Measurements from ENCODE around the gene S100A12.

S100A12 gene

DNA sequence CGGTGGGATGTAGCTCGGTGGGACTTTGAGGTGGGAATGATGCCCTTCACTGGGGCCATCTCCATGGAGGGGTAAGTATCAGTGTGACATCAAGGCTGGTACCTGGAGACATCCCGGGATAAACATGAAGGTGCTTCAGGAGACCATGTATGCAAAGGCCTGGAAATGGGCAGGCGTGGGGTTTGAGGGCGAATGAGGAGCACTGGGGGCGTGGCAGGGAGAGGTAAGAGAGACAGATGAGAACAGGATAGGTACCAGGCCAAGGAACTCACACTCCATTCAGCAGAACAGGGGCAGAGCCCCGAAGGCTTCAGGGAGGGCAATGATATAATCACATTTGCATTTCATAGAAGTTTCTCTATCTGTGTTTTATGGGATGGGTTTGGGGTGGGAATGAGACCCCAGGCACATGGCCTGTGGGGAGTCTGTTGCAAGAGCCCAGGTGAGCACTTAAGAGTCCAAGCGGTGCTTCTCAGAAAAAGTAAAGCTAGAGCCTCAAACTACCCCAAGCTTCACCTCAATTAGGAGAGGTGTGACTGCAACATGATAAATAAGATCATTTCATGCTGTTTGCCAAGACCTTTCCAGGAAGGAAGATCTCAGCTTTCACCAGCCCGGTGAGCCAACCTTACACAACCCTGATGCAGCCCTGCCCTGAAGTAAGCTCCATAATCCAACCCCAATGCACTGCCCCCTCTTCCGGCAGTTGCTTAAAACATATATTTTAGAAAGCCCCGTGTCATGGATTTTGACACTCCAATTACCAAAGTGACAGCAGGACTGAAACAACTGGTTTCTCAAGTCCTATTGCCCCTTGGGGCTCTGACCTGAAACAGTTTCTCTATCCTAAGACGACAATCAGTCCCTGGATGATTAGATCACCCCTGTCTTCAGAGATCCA, 10.4 kb downstream of the S100A12 start:
- Histone ChIP-seq H3K36me3 (ENCODE audit: insufficient read depth, insufficient read length, low read length) (no peaks in the 10 kb centered on the region), H3K9ac (ENCODE audit: insufficient read length, low read depth) (no peak overlapping the region), H3K4me3 (ENCODE audit: insufficient read length, low read depth) (no peak overlapping the region), H3K27me3 (ENCODE audit: insufficient read depth, insufficient read length) (no peaks in the 10 kb centered on the region), H3K9me3 (ENCODE audit: insufficient read depth, low read length) (no peaks in the 10 kb centered on the region), H3K4me1 (ENCODE audit: insufficient read depth, insufficient read length) (no peaks in the 10 kb centered on the region)
- no peak for DNase-seq (ENCODE audit: low read depth, low spot score)
- TF ChIP-seq ZNF274 (IDR thresholded peaks at IDR 0.05; ENCODE audit: low read depth, low read length), result no peak
- TF ChIP-seq YY1 (IDR thresholded peaks at IDR 0.05; ENCODE audit: insufficient read depth, insufficient read length), result no peak

DNA sequence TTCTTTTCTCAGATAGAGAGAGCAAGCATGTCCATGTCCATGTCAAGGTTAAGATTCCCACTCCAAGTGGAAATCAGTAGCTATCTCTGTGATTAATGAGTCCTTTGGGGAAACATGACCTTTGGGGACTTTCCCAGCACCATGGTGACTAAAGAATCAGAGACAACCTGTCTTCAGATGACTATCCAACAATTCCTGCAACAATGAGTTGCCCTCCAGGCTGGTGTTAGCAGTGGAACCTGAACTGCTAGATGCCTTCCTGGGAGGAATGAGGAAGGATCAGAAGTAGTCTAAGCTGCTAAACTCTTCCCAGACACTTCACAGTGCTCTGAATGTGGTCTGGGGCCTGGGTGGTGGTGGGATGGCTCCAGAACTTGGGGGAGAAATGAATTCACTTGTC, 11.3 kb downstream of the S100A12 start:
- no peak for DNase-seq (ENCODE audit: low read depth, low spot score)
- Histone ChIP-seq H3K36me3 (ENCODE audit: insufficient read depth, insufficient read length, low read length) (no peaks in the 10 kb centered on the region), H3K9me3 (ENCODE audit: insufficient read depth, low read length) (no peaks in the 10 kb centered on the region), H3K4me3 (ENCODE audit: insufficient read length, low read depth) (no peak overlapping the region), H3K27me3 (ENCODE audit: insufficient read depth, insufficient read length) (no peaks in the 10 kb centered on the region), H3K4me1 (ENCODE audit: insufficient read depth, insufficient read length) (no peaks in the 10 kb centered on the region), H3K9ac (ENCODE audit: insufficient read length, low read depth) (no peak overlapping the region)
- TF ChIP-seq YY1 (IDR thresholded peaks at IDR 0.05; ENCODE audit: insufficient read depth, insufficient read length) (no peak), SUZ12 (IDR thresholded peaks at IDR 0.05; ENCODE audit: extremely low read depth, insufficient read depth, insufficient read length) (no peak), ZNF274 (IDR thresholded peaks at IDR 0.05; ENCODE audit: low read depth, low read length) (no peak)

GRCh38 chr1:153363641-153364040, 11.8 kb downstream of the S100A12 start:
- no peak for DNase-seq (ENCODE audit: low read depth, low spot score)
- TF ChIP-seq ZNF274 (IDR thresholded peaks at IDR 0.05; ENCODE audit: low read depth, low read length) (no peak), SUZ12 (IDR thresholded peaks at IDR 0.05; ENCODE audit: extremely low read depth, insufficient read depth, insufficient read length) (no peak), YY1 (IDR thresholded peaks at IDR 0.05; ENCODE audit: insufficient read depth, insufficient read length) (no peak)
- no peak overlapping the region for H3K4me3 ChIP-seq (ENCODE audit: insufficient read length, low read depth)
- H3K9ac ChIP-seq (ENCODE audit: insufficient read length, low read depth), result no peak overlapping the region
- H3K4me1 ChIP-seq (ENCODE audit: insufficient read depth, insufficient read length), result no peaks in the 10 kb centered on the region
- no peaks in the 10 kb centered on the region for H3K36me3 ChIP-seq (ENCODE audit: insufficient read depth, insufficient read length, low read length)
- no peaks in the 10 kb centered on the region for H3K9me3 ChIP-seq (ENCODE audit: insufficient read depth, low read length)
- H3K27me3 ChIP-seq (ENCODE audit: insufficient read depth, insufficient read length), result no peaks in the 10 kb centered on the region

DNA sequence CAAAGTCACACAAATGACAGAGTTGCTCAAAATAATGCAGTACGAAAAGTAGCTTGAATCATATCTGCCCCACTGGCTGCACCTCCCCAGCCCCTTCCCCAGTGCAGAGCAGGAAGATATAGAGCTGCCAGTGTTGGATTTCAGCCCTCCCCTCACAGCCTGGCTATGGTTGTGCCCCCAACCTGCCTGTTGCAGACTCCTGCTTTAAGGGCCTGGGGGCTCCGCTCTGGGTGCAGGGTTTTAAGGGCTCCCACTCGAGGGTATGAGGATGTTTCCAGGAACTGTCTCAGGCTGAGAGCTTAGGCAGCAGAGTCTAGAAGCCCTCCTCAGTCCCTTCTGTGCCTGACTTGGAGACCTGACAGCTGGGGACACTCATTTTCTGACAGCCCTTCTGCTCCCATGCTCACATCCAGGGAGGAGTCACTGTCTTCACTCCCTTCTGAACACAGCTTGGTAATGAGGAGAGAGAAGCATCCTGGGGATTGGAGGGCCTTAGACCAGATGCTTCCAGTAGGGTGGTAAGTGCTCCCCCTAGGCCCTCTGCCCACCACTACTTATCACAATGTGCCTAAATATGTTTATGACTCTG, 13.1 kb downstream of the S100A12 start:
- Histone ChIP-seq H3K36me3 (ENCODE audit: insufficient read depth, insufficient read length, low read length) (no peaks in the 10 kb centered on the region), H3K9ac (ENCODE audit: insufficient read length, low read depth) (no peak overlapping the region), H3K4me3 (ENCODE audit: insufficient read length, low read depth) (no peak overlapping the region), H3K4me1 (ENCODE audit: insufficient read depth, insufficient read length) (no peaks in the 10 kb centered on the region), H3K9me3 (ENCODE audit: insufficient read depth, low read length) (no peaks in the 10 kb centered on the region), H3K27me3 (ENCODE audit: insufficient read depth, insufficient read length) (no peaks in the 10 kb centered on the region)
- TF ChIP-seq ZNF274 (IDR thresholded peaks at IDR 0.05; ENCODE audit: low read depth, low read length) (no peak), YY1 (IDR thresholded peaks at IDR 0.05; ENCODE audit: insufficient read depth, insufficient read length) (no peak), SUZ12 (IDR thresholded peaks at IDR 0.05; ENCODE audit: extremely low read depth, insufficient read depth, insufficient read length) (no peak)
- no peak for DNase-seq (ENCODE audit: low read depth, low spot score)

DNA sequence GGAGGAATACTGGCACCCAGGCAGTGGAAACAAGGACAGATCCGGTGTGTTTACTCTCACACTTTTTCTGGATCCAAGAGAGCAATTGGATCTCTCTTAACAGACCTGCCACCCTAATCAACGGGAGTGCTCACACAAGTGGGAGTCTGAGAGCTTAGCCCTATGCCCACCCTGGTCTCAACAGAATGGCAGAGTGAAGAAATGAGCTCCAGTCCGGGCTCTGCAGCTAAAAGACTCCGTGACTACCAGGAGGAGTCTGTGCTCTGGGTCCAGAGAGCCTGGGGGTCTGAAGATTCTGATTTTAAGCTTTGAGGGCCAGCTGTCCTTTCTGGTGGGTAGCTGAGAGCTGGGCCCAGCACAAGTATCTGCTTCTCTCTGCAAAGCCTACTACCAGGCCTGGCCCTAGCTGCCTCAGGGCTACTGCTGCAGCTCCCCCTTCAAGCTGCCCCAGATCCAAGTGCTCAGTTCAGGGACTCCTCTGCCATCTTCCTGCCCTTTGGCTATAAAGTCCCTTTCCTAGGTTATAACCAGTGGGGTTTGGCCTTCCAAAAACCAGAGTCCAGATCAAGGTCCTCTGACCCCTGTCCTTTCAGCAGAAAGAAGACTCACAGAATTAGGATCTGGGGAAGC, 13.8 kb downstream of the S100A12 start:
- no peaks in the 10 kb centered on the region for H3K9me3 ChIP-seq (ENCODE audit: insufficient read depth, low read length)
- H3K4me3 ChIP-seq (ENCODE audit: insufficient read length, low read depth), result no peak overlapping the region
- no peak for TF ChIP-seq ZNF274 (IDR thresholded peaks at IDR 0.05; ENCODE audit: low read depth, low read length)
- TF ChIP-seq SUZ12 (IDR thresholded peaks at IDR 0.05; ENCODE audit: extremely low read depth, insufficient read depth, insufficient read length), result no peak
- no peak for TF ChIP-seq YY1 (IDR thresholded peaks at IDR 0.05; ENCODE audit: insufficient read depth, insufficient read length)
- H3K4me1 ChIP-seq (ENCODE audit: insufficient read depth, insufficient read length), result no peaks in the 10 kb centered on the region
- no peak for DNase-seq (ENCODE audit: low read depth, low spot score)
- H3K9ac ChIP-seq (ENCODE audit: insufficient read length, low read depth), result no peak overlapping the region
- no peaks in the 10 kb centered on the region for H3K27me3 ChIP-seq (ENCODE audit: insufficient read depth, insufficient read length)
- H3K36me3 ChIP-seq (ENCODE audit: insufficient read depth, insufficient read length, low read length), result no peaks in the 10 kb centered on the region

GRCh38 chr1:153360592-153361479, 14.6 kb downstream of the S100A12 start:
- H3K9ac ChIP-seq (ENCODE audit: insufficient read length, low read depth), result no peak overlapping the region
- no peaks in the 10 kb centered on the region for H3K27me3 ChIP-seq (ENCODE audit: insufficient read depth, insufficient read length)
- TF ChIP-seq SUZ12 (IDR thresholded peaks at IDR 0.05; ENCODE audit: extremely low read depth, insufficient read depth, insufficient read length) (no peak), ZNF274 (IDR thresholded peaks at IDR 0.05; ENCODE audit: low read depth, low read length) (no peak), YY1 (IDR thresholded peaks at IDR 0.05; ENCODE audit: insufficient read depth, insufficient read length) (no peak)
- DNase-seq (ENCODE audit: low read depth, low spot score), result no peak
- no peaks in the 10 kb centered on the region for H3K9me3 ChIP-seq (ENCODE audit: insufficient read depth, low read length)
- H3K36me3 ChIP-seq (ENCODE audit: insufficient read depth, insufficient read length, low read length), result no peaks in the 10 kb centered on the region
- H3K4me3 ChIP-seq (ENCODE audit: insufficient read length, low read depth), result no peak overlapping the region
- H3K4me1 ChIP-seq (ENCODE audit: insufficient read depth, insufficient read length), result no peaks in the 10 kb centered on the region
